OCI-M2 (cell line): Measurements from ENCODE around the gene ST6GALNAC3.

Experiments used
- DNase-seq: peaks from one replicate; lab custom pipeline; 2025; ENCODE audit not compliant: unreplicated experiment; lab: John Stamatoyannopoulos, UW

Gene ST6GALNAC3

GRCh38 chr1:76492752-76493430 is 418.3 kb downstream of the ST6GALNAC3 start:
- no peak for DNase-seq

GRCh38 chr1:76494807-76495206 is 420.3 kb downstream of the ST6GALNAC3 start:
- DNase-seq = no peak

GRCh38 chr1:76496871-76497270 is 422.3 kb downstream of the ST6GALNAC3 start:
- DNase-seq = no peak

- no peak for DNase-seq
These were observed 425.6 kb downstream of the ST6GALNAC3 start for GRCh38 chr1:76500116-76500515.

- no peak for DNase-seq
These were observed 426.6 kb downstream of the ST6GALNAC3 start for GRCh38 chr1:76501136-76501535.

GRCh38 chr1:76501586-76502219 is 427.2 kb downstream of the ST6GALNAC3 start:
- DNase-seq = no peak

- no peak for DNase-seq
These were observed 428.6 kb downstream of the ST6GALNAC3 start for GRCh38 chr1:76503100-76503499.

GRCh38 chr1:76503736-76504135 is 429.2 kb downstream of the ST6GALNAC3 start:
- DNase-seq = no peak

GRCh38 chr1:76507376-76507775 is 432.8 kb downstream of the ST6GALNAC3 start:
- DNase-seq = no peak

- no peak for DNase-seq
These were observed 434.3 kb downstream of the ST6GALNAC3 start for GRCh38 chr1:76508871-76509270.

GRCh38 chr1:76510672-76511557 is 436.4 kb downstream of the ST6GALNAC3 start:
- DNase-seq = no peak

- no peak for DNase-seq
These were observed 437.1 kb downstream of the ST6GALNAC3 start for GRCh38 chr1:76511558-76512179.

- DNase-seq = no peak
These were observed 456.4 kb downstream of the ST6GALNAC3 start for GRCh38 chr1:76530953-76531352.

GRCh38 chr1:76541618-76542017 is 467.1 kb downstream of the ST6GALNAC3 start:
- no peak for DNase-seq

- no peak for DNase-seq
These were observed 467.8 kb downstream of the ST6GALNAC3 start for GRCh38 chr1:76542359-76542758.

GRCh38 chr1:76543495-76543894 is 468.9 kb downstream of the ST6GALNAC3 start:
- no peak for DNase-seq

- DNase-seq = no peak
These were observed 471.9 kb downstream of the ST6GALNAC3 start for GRCh38 chr1:76546354-76546933.

GRCh38 chr1:76547916-76548315 is 473.4 kb downstream of the ST6GALNAC3 start:
- no peak for DNase-seq

GRCh38 chr1:76548513-76549100 is 474.1 kb downstream of the ST6GALNAC3 start:
- DNase-seq = no peak

GRCh38 chr1:76554283-76554682 is 479.7 kb downstream of the ST6GALNAC3 start:
- DNase-seq = no peak

GRCh38 chr1:76562292-76562691 is 487.7 kb downstream of the ST6GALNAC3 start:
- DNase-seq = no peak
